Upper lobe of left lung (tissue), 4 donors: ENCODE data around the gene PBRM1.

Experiments used
- CTCF ChIP-seq, 6 experiments: fragments of 450-650 bp in 4 of 6; fragments of 200-600 bp in 2 of 6; sonication (generic) in 2 of 6; IDR thresholded peaks; one replicate each; pipeline ENCODE4 v1.5.1; 2016 to 2019; ENCODE audit warnings: antibody characterized with exemption in 6 of 6
- EP300 ChIP-seq, 4 donors: sonication (generic); formaldehyde crosslinking; IDR thresholded peaks; one replicate each; pipeline ENCODE4 v1.5.1; 2017; ENCODE audit warnings: antibody characterized with exemption in 4 of 4, control low read depth in 2 of 4
- POLR2A ChIP-seq, 4 donors: fragments of 450-650 bp; IDR thresholded peaks; one replicate each; pipeline ENCODE4 v1.5.1; 2016 to 2017; ENCODE audit warnings: antibody characterized with exemption in 4 of 4, mild to moderate bottlenecking in 2 of 4
- POLR2AphosphoS5 ChIP-seq, 2 donors: sonication (generic); formaldehyde crosslinking; IDR thresholded peaks; one replicate each; pipeline ENCODE4 v1.5.1; 2017; ENCODE audit warnings: antibody characterized with exemption in 2 of 2

GRCh38 chr3:52707585-52707984 lies 21.9 kb upstream of the PBRM1 start:
- no peak for TF ChIP-seq CTCF (IDR thresholded peaks at IDR 0.05)
- no peak for TF ChIP-seq EP300 (IDR thresholded peaks at IDR 0.05)
- no peak for TF ChIP-seq POLR2A (IDR thresholded peaks at IDR 0.05)
- no peak for TF ChIP-seq POLR2AphosphoS5 (IDR thresholded peaks at IDR 0.05)
